Fibroblast of skin of abdomen (primary cell): ENCODE data around the gene FMO2.

Experiments used
- DNase-seq: peaks from one replicate; pipeline ENCODE4 v3.0.0-alpha.2; 2013

FMO2 gene

DNA sequence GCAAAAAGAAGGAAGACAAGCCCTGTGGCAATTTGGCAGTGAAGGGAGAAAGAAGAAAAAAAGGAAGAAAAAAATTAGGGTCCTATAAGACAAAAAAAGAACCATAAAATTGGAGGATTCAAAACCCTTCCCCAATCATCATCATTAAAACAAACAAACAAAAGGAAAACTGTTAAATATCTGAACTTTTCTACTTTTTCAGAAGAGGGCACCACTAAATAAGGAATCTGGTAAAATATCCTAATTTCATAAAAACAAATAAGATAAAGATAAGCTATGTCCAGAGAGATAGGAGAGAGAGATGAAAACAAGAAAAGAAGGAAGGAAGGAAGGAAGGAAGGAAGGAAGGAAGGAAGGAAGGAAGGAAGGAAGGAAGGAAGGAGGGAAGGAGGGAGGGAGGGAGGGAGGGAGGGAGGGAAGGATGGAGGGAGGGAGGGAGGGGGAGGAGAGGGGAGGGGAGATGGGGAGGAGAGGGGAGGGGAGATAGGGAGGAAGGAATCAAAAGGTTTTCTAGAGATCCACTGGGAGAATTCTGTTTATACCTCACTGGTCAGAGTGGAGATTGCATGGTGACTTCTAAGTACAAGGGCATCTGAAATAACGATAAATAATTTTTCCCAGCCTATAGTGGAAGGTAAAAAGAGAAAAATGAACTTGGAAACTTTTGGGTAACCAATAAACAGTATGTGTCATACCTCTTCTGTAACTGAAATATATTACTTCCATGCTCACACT lies 10.4 kb upstream of the FMO2 start:
- DNase-seq: no peak

DNA sequence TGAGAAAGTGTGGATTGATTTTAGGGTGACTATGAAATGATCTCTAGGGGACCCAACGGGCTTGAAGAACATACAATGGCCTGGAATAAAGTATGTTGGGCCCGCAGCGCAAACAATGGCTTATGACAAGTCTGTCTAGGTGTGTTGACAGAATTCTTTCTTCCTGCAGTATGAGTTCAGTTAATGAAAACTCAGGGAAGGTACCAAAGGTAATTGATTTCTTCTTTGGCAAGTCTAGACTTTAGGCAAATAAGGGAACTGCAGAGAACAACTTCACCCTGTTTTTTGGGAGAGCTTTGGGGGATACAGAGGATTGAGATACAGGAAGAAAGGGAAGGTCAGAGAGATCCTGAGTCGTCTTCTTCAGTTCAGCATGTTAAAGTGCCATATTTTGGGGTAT lies 7.8 kb upstream of the FMO2 start:
- no peak for DNase-seq

DNA sequence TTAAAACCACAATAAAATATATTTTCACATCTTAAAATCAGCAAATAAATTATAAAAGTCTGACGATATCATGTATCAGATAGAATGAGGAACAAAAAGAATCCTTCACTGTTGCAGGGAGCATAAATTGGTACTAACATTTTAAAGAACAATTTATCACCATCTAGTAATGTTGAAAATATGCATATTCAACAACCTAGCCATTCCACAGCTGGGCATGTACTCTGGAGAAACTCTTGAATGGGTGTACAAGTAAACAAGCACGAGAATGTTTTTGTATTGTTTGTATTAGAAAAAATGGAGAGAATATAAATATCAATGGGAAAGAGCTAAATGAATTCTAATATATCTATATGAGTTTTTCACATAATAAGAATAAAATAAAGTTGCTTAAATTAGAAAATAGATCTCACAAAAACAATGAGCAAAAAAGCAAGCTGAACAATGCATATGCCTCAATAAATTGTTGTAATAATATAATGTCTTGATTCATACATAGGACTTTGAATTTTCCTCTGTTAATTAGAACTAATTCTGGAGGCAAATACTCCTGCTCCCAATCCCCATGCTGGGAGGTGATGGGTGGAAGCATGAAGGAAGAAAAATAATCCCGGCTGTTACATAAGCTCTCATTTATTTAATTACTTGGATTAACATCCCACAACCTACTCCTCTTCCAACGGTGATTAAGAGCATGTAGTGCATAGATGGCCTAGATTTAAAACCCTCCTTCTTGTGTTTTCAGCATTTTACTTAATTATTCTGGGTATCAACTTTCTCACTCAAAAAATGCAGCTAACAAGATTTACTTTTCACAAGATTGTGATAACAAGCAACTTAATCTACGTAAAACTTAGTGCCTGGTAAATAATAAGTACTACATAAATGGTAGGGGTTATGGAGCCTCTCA lies 5.5 kb upstream of the FMO2 start:
- no peak for DNase-seq

DNA sequence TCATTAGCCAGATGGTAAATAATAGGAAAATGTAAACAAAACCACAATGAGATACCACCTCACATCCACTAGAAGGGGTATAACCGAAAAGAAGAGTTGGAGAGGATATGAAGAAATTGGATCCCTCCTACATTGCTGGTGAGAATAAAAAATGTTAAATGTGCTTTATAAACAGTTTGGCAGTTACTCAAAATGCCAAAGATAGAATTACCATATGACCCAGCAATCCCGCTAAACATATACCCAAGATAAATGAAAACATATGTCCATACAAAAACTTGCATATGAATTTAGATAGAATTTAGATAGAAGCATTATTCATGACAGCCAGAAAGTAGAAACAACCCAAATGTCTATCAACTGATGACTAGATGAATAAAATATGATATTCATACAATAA lies 4.4 kb upstream of the FMO2 start:
- DNase-seq: peak; percentile 73

DNA sequence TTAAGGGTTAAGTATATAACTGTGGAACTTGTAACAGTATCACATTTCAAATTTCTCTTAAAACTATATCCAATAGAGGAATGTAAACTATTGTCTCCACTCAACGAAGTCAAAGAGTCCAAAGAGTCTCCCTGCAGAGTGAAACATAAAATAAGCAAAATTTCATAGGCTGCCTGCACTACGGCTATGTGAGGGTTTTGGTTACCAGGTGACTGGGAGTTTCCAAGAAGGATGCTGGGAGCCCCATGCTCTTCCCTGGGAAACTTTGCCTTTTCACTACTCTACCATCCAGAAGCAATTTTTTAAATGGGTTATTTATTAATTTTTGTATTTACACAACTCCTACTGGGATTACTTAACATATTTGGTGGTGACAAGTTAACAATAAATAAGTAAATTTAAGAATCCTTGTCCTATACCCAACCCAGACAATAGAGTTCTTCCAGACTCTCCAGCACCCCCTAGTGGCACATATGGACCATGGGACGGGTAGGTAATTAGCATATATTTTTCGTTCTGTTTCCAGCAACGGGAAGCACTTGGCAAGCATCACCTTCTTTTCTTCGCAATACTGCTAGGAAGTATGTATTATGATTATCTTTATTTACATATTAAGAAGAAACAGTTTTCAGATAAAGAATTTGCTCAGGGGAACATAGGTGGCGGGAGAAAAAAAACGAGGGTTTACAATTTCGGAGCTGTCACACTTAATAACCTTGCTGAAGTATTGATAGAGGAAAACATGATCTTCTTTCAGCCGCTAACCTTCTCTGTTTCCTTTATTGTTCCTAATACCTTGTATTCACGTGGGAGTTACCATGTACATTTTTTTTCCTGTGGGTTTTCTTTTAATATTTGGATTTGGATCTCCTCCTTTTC lies 3.5 kb downstream of the FMO2 start:
- DNase-seq: peak; percentile 57

DNA sequence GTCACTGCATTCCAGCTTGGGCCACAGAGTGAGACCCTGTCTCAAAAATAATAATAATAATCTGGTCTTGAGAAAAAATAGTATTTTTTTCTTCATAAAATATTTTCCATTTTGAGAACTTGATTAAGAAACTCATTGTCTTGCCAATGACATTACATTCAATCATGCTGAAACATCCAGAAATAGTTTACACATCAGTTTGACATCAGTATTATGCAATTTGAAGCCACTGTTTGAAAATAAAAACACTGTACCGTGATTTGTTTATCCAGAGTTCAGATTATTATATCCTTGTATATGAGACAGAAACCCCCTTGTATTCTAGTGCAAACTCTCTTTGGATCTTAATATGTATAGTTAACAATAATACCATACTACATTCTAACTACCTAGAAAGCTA lies 6.9 kb downstream of the FMO2 start:
- no peak for DNase-seq

DNA sequence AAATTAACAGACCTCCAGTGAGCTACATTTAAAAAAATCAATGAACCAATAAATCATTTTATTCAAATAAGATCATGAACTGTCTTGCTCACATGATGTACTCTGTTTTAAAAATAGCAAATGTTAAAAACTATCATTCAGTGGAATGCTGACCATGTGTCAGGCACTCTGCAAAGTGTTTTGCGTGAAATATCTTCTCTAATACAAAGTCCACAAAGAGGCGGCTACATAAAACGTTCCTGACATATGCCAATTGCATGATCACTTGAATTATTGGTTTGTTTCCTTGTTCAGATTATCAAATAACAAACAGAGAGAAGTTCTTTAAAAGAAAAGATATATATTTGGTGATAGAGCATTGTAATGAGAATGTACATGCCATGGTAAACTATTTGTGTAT lies 10.7 kb downstream of the FMO2 start:
- DNase-seq: no peak

DNA sequence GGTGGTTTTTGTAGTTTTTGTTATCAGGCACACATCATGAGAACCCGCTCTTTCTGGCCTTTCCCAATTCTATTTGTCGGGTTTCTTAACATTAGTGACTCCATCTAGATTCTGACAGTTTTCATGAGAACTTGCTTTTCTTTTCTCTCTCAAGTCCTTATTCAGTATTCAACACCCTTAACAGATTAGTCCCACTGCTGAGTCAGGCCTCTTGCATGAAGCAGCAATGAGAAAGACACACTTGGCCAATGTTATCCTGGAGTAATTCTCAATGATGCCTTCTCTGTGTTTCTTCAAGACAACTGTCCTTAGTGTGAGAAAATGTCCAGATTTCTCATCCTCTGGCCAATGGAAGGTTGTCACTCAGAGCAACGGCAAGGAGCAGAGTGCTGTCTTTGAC lies 11.3 kb downstream of the FMO2 start:
- DNase-seq: no peak

DNA sequence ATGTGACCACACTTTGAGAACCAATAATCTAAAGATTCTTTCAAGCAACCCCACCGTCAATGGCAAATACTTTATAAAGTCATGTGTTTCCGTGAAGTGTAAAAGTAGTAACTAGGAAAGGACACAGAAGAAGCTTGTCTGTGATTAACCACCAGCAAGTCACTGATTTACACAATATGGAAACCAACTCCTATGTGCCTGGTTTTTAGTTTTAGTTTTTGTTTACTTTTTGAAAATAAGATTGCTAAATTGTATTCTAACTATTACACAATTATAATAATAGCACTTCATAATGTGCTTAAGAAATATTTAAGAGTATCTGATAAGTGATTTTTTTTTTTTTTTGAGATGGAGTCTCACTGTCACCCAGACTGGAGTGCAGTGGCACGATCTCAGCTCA lies 13.0 kb downstream of the FMO2 start:
- no peak for DNase-seq

DNA sequence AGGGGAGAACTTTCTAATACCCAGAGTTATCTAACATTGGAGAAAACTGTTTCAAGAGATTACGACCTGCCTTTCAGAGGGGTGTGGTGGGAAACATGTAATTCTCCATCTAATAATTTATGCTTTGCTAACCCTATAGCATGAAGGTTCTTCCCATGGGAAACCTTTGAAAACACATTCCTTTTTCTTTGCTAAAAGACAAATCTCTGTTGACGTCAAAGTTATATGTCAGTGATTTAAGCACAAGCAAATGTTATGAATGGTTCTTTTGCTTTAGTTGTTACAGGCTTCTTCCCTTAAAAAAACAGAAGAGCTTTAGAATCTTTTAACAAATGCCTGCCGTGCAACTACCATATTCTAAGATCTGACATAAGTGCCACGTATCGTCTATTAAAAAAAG lies 19.2 kb downstream of the FMO2 start:
- DNase-seq: no peak

DNA sequence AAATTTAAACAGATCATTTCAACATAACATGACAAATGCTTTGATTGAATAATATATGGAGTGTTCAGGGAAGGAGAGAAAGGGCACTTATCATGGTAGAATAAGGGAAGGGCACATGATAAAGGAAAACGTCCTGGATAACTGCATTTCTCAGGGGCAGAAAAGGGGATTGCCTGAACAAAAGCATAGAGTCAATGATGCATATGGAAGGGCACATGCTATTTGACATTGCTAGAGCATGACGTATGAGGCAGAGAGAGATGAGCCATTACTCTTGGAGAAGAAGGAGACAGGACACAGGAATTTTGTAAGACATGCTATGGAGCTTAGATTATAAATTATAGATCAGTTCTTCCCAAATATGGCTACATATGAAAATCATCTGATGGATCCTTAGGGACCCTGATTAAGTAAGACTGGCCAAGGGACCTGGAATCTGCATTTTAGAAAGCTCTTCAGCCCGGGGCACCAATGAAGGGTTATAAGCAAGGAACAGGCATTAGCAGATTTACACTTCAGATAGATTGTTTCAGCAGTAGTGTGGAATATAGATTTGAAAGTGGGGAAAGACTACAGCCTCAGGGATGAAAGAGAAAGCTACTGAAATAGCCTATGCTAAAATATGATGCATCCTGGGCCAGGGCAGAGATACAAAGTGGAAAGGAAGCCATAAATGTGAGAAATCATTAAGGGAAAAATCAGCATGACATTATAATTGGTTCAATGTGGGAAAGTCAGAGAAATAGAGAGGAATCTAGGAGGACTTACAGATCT lies 21.3 kb downstream of the FMO2 start:
- peak; percentile 33 for DNase-seq

DNA sequence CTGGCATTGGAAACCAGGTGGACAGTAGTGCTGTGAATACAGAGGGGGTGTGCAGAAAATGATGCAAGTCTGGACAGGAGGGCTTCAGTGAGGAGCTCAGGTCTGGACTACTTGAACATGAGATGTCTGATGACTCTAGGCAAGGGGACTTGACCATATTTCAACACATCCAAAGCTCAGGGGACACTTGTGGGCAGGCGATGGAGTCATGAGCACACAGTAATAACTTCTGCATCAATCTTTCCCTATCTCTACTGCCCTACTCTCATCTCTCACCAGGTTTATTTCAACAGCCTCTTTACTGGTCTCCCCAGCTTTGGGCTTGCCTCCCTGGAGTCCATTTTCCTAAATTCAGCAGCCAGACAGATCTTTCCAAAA lies 21.9 kb downstream of the FMO2 start:
- DNase-seq: no peak

DNA sequence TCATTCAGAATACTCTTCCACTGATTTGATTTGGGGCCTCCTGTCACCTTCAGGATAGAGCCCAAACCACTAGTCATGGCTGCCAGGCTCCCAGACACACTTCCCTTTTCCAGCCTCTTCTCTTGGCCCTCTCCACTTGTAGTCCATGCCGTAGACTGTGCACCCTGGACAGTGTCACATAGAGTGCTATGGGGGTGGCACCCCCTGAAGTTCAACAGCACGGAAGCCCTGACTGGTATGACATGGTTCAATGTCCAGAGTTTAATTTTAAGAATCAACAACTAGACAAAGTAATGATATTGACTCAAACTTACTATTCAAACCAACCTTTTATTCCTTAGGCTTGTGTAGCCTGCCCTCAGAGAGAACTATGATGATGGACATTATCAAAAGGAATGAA lies 22.3 kb downstream of the FMO2 start:
- DNase-seq: no peak

DNA sequence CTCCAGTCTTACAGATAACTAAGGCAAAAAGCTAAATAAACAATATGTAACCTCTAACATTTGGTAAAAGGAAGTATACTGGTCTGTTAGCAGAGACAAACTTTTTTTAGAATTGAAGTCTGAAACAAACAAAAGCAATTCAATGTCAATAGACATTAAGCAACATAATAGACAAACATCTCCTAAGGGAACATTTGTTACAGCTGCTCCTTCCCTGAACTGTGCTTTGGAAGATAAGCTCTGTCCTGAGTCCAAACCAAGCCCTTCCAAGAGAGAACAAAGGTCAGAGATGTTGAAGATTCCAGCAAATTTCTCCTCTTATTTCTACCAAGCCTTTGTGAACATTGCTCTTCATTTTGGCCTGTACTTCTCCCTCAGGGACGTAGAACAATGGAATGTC lies 25.3 kb downstream of the FMO2 start:
- DNase-seq: no peak

DNA sequence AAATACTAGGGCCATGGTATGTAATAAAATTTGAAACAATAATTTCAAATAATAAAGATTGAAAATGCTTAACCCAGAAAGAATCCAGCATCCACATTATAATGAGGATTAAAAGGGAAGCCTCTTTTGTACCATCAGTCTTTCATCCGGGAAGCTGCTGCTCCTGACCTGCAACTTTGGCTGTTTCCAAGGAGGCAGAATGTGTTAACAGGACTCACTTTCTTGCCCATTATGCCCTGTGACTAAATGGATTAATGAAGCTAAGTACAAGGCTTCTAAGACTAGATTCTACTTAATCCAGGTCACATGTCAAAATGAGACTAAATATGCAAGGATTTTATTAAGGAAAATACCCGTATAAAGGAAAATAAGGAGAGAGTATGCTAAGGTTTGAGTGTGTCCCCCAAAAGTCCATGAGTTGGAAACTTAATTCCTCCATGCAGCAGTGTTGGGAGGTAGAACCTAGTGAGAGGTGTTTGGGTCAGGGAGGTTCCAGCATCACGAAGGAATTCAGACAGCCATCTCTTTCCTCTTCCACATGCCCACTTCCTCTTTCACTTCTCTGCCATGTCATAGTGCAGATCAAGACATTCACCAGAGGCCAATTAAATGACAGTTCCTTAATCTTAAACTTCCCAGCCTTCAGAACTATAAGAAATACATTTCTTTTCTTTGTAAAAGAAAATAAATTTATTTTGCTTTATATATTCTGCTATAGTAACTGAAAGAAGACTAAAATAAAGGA lies 27.7 kb downstream of the FMO2 start:
- DNase-seq: no peak

DNA sequence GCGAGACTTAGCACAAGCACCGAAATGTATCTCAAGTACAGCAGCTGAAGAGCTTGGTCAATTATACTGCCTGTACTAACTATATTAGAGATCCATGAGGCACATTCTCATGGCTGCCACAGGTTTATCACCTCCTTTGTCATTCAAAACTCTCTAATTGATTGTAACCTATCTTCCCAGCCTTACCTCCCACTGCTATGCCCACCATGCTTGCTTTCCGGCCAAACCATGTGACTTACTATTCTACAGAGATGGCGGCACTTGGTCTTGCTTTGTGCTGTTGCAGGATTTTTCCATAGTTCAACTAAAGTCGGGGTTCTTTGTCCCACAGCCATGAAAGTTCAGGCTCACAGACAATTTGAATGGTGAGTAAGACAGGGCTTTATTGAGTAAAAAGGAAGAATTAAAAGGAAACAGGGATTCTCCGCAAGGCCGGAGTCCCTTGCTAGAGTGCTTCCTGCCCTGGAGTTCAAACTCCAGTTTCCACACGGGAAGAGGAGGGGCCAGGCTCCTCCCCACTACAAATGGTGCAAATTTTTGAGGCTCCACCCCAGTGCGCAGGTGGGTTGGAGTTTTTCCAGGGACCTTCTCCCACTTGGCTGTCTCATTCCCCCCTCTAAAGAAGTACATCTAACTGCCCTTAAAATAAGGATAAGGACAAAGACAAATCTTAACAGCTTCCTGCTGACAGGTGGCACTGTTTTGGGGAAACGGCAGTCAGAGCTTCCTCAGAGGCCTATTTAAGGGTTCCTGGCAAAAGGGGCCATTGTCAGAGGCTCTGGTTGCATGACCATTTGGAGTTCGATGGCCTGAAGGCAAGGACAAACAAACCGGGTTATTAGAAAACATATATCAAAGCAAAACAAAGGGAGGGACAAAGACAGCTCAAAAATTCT lies 28.7 kb downstream of the FMO2 start:
- no peak for DNase-seq

DNA sequence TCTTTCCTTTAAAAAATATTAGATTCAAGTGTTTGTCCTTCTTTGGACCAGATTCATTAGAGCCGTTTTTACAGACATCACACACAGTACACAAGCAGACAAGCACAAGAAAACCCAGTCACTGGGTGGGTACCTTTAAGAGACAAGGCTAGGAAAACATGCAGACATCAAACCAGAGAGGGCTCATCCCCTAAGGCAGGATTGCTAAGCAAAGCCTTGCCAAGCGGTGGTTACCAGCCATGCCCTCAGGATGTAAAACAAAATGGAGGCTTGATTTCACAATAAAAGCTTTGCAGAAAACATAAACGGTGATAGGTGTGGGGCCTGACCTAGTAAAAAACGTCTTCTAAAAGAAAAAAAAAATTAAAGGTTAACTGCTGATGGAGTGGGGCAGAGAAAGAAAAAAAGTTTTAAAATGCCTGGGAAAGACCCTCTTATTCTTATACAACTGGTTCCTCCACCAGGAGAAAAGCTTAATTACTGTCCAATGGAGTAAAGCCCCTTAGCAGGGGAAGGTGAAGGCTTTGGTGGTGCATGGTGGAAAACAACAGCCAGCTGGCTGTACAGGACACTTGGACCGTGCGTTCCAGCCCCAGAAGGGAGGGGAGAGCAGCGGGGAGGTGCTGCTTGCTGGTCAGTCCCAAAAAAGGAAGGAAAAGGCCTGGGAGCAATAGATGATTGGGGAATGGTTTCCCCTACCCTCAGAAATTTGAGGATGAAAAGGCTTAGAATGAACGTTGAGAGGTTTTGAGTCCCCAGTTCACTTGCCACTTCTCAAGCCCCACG lies 32.8 kb downstream of the FMO2 start:
- no peak for DNase-seq

DNA sequence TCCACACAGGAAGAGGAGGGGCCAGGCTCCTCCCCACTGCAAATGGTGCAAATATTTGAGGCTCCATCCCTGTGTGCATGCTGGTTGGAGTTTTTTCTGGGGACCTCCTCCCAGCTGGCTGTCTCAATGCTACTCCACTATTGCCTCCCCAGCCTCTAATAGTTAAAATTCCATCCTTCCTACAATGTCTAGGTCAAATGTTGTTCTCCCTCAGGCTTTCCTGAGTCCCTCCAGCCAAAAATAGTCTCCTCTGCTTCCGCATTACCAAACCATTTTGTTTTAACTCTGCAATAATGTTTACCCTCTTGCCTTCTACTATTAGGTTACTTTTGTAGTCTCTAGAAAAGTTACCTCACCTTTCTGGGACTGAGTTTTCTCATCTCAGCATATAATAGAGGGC lies 33.6 kb downstream of the FMO2 start:
- DNase-seq: peak; percentile 12

DNA sequence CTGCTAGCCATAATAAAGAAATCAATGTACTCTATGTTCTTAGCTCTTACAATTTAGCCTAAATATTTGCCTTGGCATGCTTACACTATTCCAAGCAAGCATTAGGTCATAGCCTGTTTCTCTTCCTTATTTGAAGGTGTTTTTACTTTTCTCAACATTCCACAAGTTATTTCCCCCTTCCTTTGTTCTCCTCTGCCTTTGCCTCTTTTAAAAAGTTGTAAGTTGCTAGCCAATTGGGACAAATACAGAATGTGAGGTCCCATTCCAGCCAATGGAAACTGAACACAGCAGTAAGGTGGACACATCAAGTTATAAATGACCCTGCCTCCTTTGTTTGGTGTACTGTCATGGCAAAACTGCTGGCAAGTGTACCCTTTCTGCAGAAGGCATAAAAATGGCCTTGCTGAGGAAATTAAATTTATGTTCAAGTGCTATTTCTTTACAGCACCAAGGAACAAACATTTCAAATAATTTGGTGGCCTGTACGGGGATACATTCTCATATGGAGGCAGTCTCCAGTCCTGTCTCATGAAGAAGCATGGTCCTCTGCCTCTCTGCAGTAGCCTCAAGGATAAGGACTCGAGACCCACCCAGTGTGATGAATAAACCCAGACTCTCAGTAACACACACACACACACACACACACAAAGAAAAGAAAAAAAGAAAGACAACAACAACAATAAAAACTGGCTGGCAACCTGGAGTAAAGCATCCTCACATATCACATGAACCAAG lies 34.4 kb downstream of the FMO2 start:
- DNase-seq: peak; percentile 74
